Gastrocnemius medialis (tissue), 4 donors: Measurements from ENCODE around the gene N4BP2L1.

Source experiments
- CTCF ChIP-seq, 5 experiments: fragments of 450-650 bp in 3 of 5; fragments of 200-600 bp in 2 of 5; sonication (generic) in 2 of 5; IDR thresholded peaks in 4 of 5; conservative IDR thresholded peaks in 1 of 5; 1 replicate in 4 of 5; 2 replicates in 1 of 5; pipeline ENCODE4 v1.5.1; 2016 to 2019; ENCODE audit warnings: antibody characterized with exemption in 5 of 5, mild to moderate bottlenecking in 3 of 5, moderate library complexity in 3 of 5
- POLR2A ChIP-seq, 2 donors: fragments of 450-650 bp; IDR thresholded peaks; one replicate each; pipeline ENCODE4 v1.6.1; 2017; ENCODE audit warnings: antibody characterized with exemption in 2 of 2, mild to moderate bottlenecking in 2 of 2, moderate library complexity in 2 of 2

GRCh38 chr13:32471187-32471922, 43.4 kb upstream of the N4BP2L1 start:
- TF ChIP-seq CTCF (IDR thresholded peaks at IDR 0.05 in 4 of 5, conservative IDR thresholded peaks at IDR 0.05 in 1 of 5) (no peak), POLR2A (IDR thresholded peaks at IDR 0.05) (no peak)
